GM19452 (cell line): ENCODE results near the gene SMG7.
"Not testable (repeated sequence)": the region's sequence is repeated elsewhere in the genome, so short reads cannot be mapped to it uniquely, and the experiment has no call there.

ENCODE experiments used
- ATAC-seq: cut with Tn5 transposase; IDR thresholded peaks from one replicate; pipeline ENCODE4 v1.9.1; 2021; ENCODE audit not compliant: unreplicated experiment

SMG7 gene

GRCh38 chr1:183472488-183473216 lies at the start of gene SMG7:
TSS of gene SMG7 (plus strand) at chr1:183472499. CDS start at chr1:183472621, 122 bp downstream.
- ATAC-seq = peak; percentile 13

GRCh38 chr1:183423541-183423940 lies 48.8 kb upstream of the SMG7 start:
- no peak for ATAC-seq

- ATAC-seq = no peak
These were observed 47.6 kb upstream of the SMG7 start for GRCh38 chr1:183424691-183425090.

- ATAC-seq = not testable (repeated sequence)
These were observed 44.7 kb upstream of the SMG7 start for GRCh38 chr1:183427591-183427990.

GRCh38 chr1:183431840-183432547 lies 40.3 kb upstream of the SMG7 start:
- no peak for ATAC-seq

GRCh38 chr1:183432548-183432875 lies 39.8 kb upstream of the SMG7 start:
- no peak for ATAC-seq

- no peak for ATAC-seq
These were observed 38.6 kb upstream of the SMG7 start for GRCh38 chr1:183433703-183434102.

GRCh38 chr1:183435497-183435896 lies 36.8 kb upstream of the SMG7 start:
- no peak for ATAC-seq

- ATAC-seq = no peak
These were observed 34.2 kb upstream of the SMG7 start for GRCh38 chr1:183438060-183438459.

- no peak for ATAC-seq
These were observed 29.3 kb upstream of the SMG7 start for GRCh38 chr1:183443011-183443410.

- ATAC-seq = no peak
These were observed 28.8 kb upstream of the SMG7 start for GRCh38 chr1:183443466-183443865.

- no peak for ATAC-seq
These were observed 28.1 kb upstream of the SMG7 start for GRCh38 chr1:183444243-183444642.

GRCh38 chr1:183449223-183449770 lies 23.0 kb upstream of the SMG7 start:
- no peak for ATAC-seq

GRCh38 chr1:183450093-183450492 lies 22.2 kb upstream of the SMG7 start:
- no peak for ATAC-seq

- ATAC-seq = no peak
These were observed 17.9 kb upstream of the SMG7 start for GRCh38 chr1:183454377-183454776.

- ATAC-seq = no peak
These were observed 15.5 kb upstream of the SMG7 start for GRCh38 chr1:183456826-183457225.

- ATAC-seq = no peak
These were observed 14.8 kb upstream of the SMG7 start for GRCh38 chr1:183457449-183457848.

- no peak for ATAC-seq
These were observed 11.7 kb upstream of the SMG7 start for GRCh38 chr1:183460596-183460995.

- no peak for ATAC-seq
These were observed 10.9 kb upstream of the SMG7 start for GRCh38 chr1:183461350-183461749.

GRCh38 chr1:183463566-183463965 lies 8.7 kb upstream of the SMG7 start:
- no peak for ATAC-seq

GRCh38 chr1:183466781-183467180 lies 5.5 kb upstream of the SMG7 start:
- no peak for ATAC-seq

GRCh38 chr1:183467687-183468086 lies 4.6 kb upstream of the SMG7 start:
- ATAC-seq = no peak
